Measurements from ENCODE around the gene ADD1. TPM values are rescaled to one million over a fixed set of nuclear protein-coding genes. Genes with fewer than 3 reads are reported as not detected.

The ADD1 gene
- total RNA-seq, 1 donor from 2014 or later, result 274 TPM

- Mint-ChIP-seq H3K27me3 (ENCODE audit: unreplicated experiment) (no peaks in the 10 kb centered on the region), H3K4me1 (ENCODE audit: unreplicated experiment) (peaks cover 12% of the 10 kb centered on the region), H3K27ac (ENCODE audit: unreplicated experiment) (peak overlapping the region; percentile 62), H3K36me3 (ENCODE audit: unreplicated experiment) (peaks cover 26% of the 10 kb centered on the region), H3K9me3 (ENCODE audit: unreplicated experiment) (no peaks in the 10 kb centered on the region), H3K4me3 (ENCODE audit: unreplicated experiment) (no peak overlapping the region)
- no peak for DNase-seq (ENCODE audit: extremely low spot score, unreplicated experiment)
- no peak for TF ChIP-seq CTCF (IDR thresholded peaks at IDR 0.05)
Observed at GRCh38 chr4:2929469-2929868, 85.8 kb downstream of the ADD1 start.

- Mint-ChIP-seq H3K27ac (ENCODE audit: unreplicated experiment) (no peak overlapping the region), H3K4me3 (ENCODE audit: unreplicated experiment) (no peak overlapping the region), H3K9me3 (ENCODE audit: unreplicated experiment) (no peaks in the 10 kb centered on the region), H3K36me3 (ENCODE audit: unreplicated experiment) (peaks cover 24% of the 10 kb centered on the region), H3K4me1 (ENCODE audit: unreplicated experiment) (peaks cover 12% of the 10 kb centered on the region), H3K27me3 (ENCODE audit: unreplicated experiment) (no peaks in the 10 kb centered on the region)
- no peak for DNase-seq (ENCODE audit: extremely low spot score, unreplicated experiment)
- no peak for TF ChIP-seq CTCF (IDR thresholded peaks at IDR 0.05)
Observed at GRCh38 chr4:2930135-2930757, 86.6 kb downstream of the ADD1 start.

GRCh38 chr4:2930758-2931511, 87.3 kb downstream of the ADD1 start:
- DNase-seq (ENCODE audit: extremely low spot score, unreplicated experiment), result no peak
- Mint-ChIP-seq H3K9me3 (ENCODE audit: unreplicated experiment) (no peaks in the 10 kb centered on the region), H3K27me3 (ENCODE audit: unreplicated experiment) (no peaks in the 10 kb centered on the region), H3K36me3 (ENCODE audit: unreplicated experiment) (peaks cover 21% of the 10 kb centered on the region), H3K27ac (ENCODE audit: unreplicated experiment) (no peak overlapping the region), H3K4me3 (ENCODE audit: unreplicated experiment) (no peak overlapping the region), H3K4me1 (ENCODE audit: unreplicated experiment) (peaks cover 18% of the 10 kb centered on the region)
- TF ChIP-seq CTCF (IDR thresholded peaks at IDR 0.05), result no peak

- DNase-seq (ENCODE audit: extremely low spot score, unreplicated experiment), result no peak
- Mint-ChIP-seq H3K9me3 (ENCODE audit: unreplicated experiment) (no peaks in the 10 kb centered on the region), H3K36me3 (ENCODE audit: unreplicated experiment) (peaks cover 18% of the 10 kb centered on the region), H3K27ac (ENCODE audit: unreplicated experiment) (peak overlapping the region; percentile 41), H3K4me3 (ENCODE audit: unreplicated experiment) (peak overlapping the region; percentile 26), H3K4me1 (ENCODE audit: unreplicated experiment) (peaks cover 23% of the 10 kb centered on the region), H3K27me3 (ENCODE audit: unreplicated experiment) (no peaks in the 10 kb centered on the region)
- no peak for TF ChIP-seq CTCF (IDR thresholded peaks at IDR 0.05)
Observed at GRCh38 chr4:2931512-2932301, 88.1 kb downstream of the ADD1 start.

Measured in osteocyte (in vitro differentiated cells).